Measurements from ENCODE around the gene CACNA2D3. TPM values are rescaled to one million over a fixed set of nuclear protein-coding genes. Genes with fewer than 3 reads are reported as not detected.

CACNA2D3 gene
- polyA plus RNA-seq, 4 donors: 1.5 to 2.1 (median 1.7) TPM

GRCh38 chr3:54858093-54858785, 735.9 kb downstream of the CACNA2D3 start:
- DNase-seq (ENCODE audit: low read depth in 4 of 4, low spot score in 3 of 4): no peak

GRCh38 chr3:54859184-54859583, 736.8 kb downstream of the CACNA2D3 start:
- DNase-seq (ENCODE audit: low read depth in 4 of 4, low spot score in 3 of 4): no peak

GRCh38 chr3:54861248-54862067, 739.1 kb downstream of the CACNA2D3 start:
- no peak for DNase-seq (ENCODE audit: low read depth in 4 of 4, low spot score in 3 of 4)

- DNase-seq (ENCODE audit: low read depth in 4 of 4, low spot score in 3 of 4): no peak
Measured at GRCh38 chr3:54862526-54862925, 740.2 kb downstream of the CACNA2D3 start.

- no peak for DNase-seq (ENCODE audit: low read depth in 4 of 4, low spot score in 3 of 4)
Measured at GRCh38 chr3:54863366-54863765, 741.0 kb downstream of the CACNA2D3 start.

GRCh38 chr3:54863786-54864185, 741.4 kb downstream of the CACNA2D3 start:
- no peak for DNase-seq (ENCODE audit: low read depth in 4 of 4, low spot score in 3 of 4)

- DNase-seq (ENCODE audit: low read depth in 4 of 4, low spot score in 3 of 4): no peak
Measured at GRCh38 chr3:54865316-54865715, 743.0 kb downstream of the CACNA2D3 start.

- no peak for DNase-seq (ENCODE audit: low read depth in 4 of 4, low spot score in 3 of 4)
Measured at GRCh38 chr3:54866251-54866650, 743.9 kb downstream of the CACNA2D3 start.

GRCh38 chr3:54870423-54870822, 748.1 kb downstream of the CACNA2D3 start:
- DNase-seq (ENCODE audit: low read depth in 4 of 4, low spot score in 3 of 4): peak in 2 of 4 donors; percentile 53 to 56

- DNase-seq (ENCODE audit: low read depth in 4 of 4, low spot score in 3 of 4): no peak
Measured at GRCh38 chr3:54871867-54872266, 749.5 kb downstream of the CACNA2D3 start.

GRCh38 chr3:54873059-54874010, 751.0 kb downstream of the CACNA2D3 start:
- no peak for DNase-seq (ENCODE audit: low read depth in 4 of 4, low spot score in 3 of 4)

- no peak for DNase-seq (ENCODE audit: low read depth in 4 of 4, low spot score in 3 of 4)
Measured at GRCh38 chr3:54874816-54875556, 752.6 kb downstream of the CACNA2D3 start.

- no peak for DNase-seq (ENCODE audit: low read depth in 4 of 4, low spot score in 3 of 4)
Measured at GRCh38 chr3:54875596-54876268, 753.4 kb downstream of the CACNA2D3 start.

- no peak for DNase-seq (ENCODE audit: low read depth in 4 of 4, low spot score in 3 of 4)
Measured at GRCh38 chr3:54876694-54877093, 754.3 kb downstream of the CACNA2D3 start.

- DNase-seq (ENCODE audit: low read depth in 4 of 4, low spot score in 3 of 4): no peak
Measured at GRCh38 chr3:54877730-54878129, 755.4 kb downstream of the CACNA2D3 start.

GRCh38 chr3:54878145-54878544, 755.8 kb downstream of the CACNA2D3 start:
- DNase-seq (ENCODE audit: low read depth in 4 of 4, low spot score in 3 of 4): no peak

- no peak for DNase-seq (ENCODE audit: low read depth in 4 of 4, low spot score in 3 of 4)
Measured at GRCh38 chr3:54882129-54882833, 759.9 kb downstream of the CACNA2D3 start.

GRCh38 chr3:54888162-54888561, 765.8 kb downstream of the CACNA2D3 start:
- no peak for DNase-seq (ENCODE audit: low read depth in 4 of 4, low spot score in 3 of 4)

GRCh38 chr3:54888873-54889272, 766.5 kb downstream of the CACNA2D3 start:
- DNase-seq (ENCODE audit: low read depth in 4 of 4, low spot score in 3 of 4): no peak

All from right renal pelvis (tissue), 4 donors.